Measurements from ENCODE around the gene ANKRD13C.

- TF ChIP-seq CTCF (conservative IDR thresholded peaks at IDR 0.05) (no peak), ZFX (IDR thresholded peaks at IDR 0.05) (no peak)
Measured at GRCh38 chr1:70256664-70257063, 97.9 kb downstream of the ANKRD13C start.

Data from C4-2B (cell line).